ENCODE results near the gene MTG1. TPM values are rescaled to one million over a fixed set of nuclear protein-coding genes. Genes with fewer than 3 reads are reported as not detected.

The MTG1 gene
- total RNA-seq, 4 donors from 2014 or later: 28.7 to 65.7 (median 34.7) TPM

GRCh38 chr10:133453516-133454203, 59.7 kb downstream of the MTG1 start, which contains the start of gene SCART1:
Gene SCART1 (plus strand): TSS chr10:133453945. CDS start chr10:133453998, 53 bp downstream.
- peaks cover 0 to 24% (median 7%) of the 10 kb centered on the region in 4 donors for H3K9me3 ChIP-seq
- WGBS, 2 donors: 65 to 84% methylated on average over 6 of the region's 11 CpGs
- H3K4me3 ChIP-seq: no peak within 1 kb of the TSS
- H3K27me3 ChIP-seq: no peaks in the 10 kb centered on the region
- no peaks in the 10 kb centered on the region for H3K4me1 ChIP-seq
- no peak for DNase-seq (ENCODE audit: low spot score in 2 of 2)
- TF ChIP-seq CTCF (IDR thresholded peaks at IDR 0.05) (no peak), EP300 (IDR thresholded peaks at IDR 0.05) (no peak), POLR2A (IDR thresholded peaks at IDR 0.05) (no peak)
- H3K36me3 ChIP-seq: peaks cover 0 to 36% (median 0%) of the 10 kb centered on the region in 3 donors
- H3K27ac ChIP-seq: no peak within 1 kb of the TSS

- TF ChIP-seq EP300 (IDR thresholded peaks at IDR 0.05) (no peak), CTCF (IDR thresholded peaks at IDR 0.05) (no peak), POLR2A (IDR thresholded peaks at IDR 0.05) (no peak)
- peaks cover 0 to 24% (median 4%) of the 10 kb centered on the region in 4 donors for H3K9me3 ChIP-seq
- 83 to 91% methylated on average over 9 to 10 of the region's 10 CpGs for WGBS, 2 donors
- H3K27ac ChIP-seq: no peak overlapping the region
- no peak for DNase-seq (ENCODE audit: low spot score in 2 of 2)
- peaks cover 0 to 42% (median 0%) of the 10 kb centered on the region in 3 donors for H3K36me3 ChIP-seq
- H3K4me1 ChIP-seq: no peaks in the 10 kb centered on the region
- no peak overlapping the region for H3K4me3 ChIP-seq
- no peaks in the 10 kb centered on the region for H3K27me3 ChIP-seq
These were observed 60.4 kb downstream of the MTG1 start for GRCh38 chr10:133454204-133454893.

- TF ChIP-seq CTCF (IDR thresholded peaks at IDR 0.05) (no peak), POLR2A (IDR thresholded peaks at IDR 0.05) (no peak), EP300 (IDR thresholded peaks at IDR 0.05) (no peak)
- H3K9me3 ChIP-seq: peaks cover 0 to 25% (median 4%) of the 10 kb centered on the region in 4 donors
- H3K4me3 ChIP-seq: no peak overlapping the region
- DNase-seq (ENCODE audit: low spot score in 2 of 2): no peak
- WGBS, 2 donors: 72 to 74% methylated on average over 5 of the region's 5 CpGs
- H3K27me3 ChIP-seq: no peaks in the 10 kb centered on the region
- H3K36me3 ChIP-seq: peaks cover 0 to 51% (median 0%) of the 10 kb centered on the region in 3 donors
- H3K4me1 ChIP-seq: no peaks in the 10 kb centered on the region
- H3K27ac ChIP-seq: no peak overlapping the region
These were observed 61.2 kb downstream of the MTG1 start for GRCh38 chr10:133455196-133455595.

GRCh38 chr10:133455611-133456031, 61.7 kb downstream of the MTG1 start:
- H3K9me3 ChIP-seq: peaks cover 0 to 21% (median 4%) of the 10 kb centered on the region in 4 donors
- no peak overlapping the region for H3K4me3 ChIP-seq
- H3K36me3 ChIP-seq: peaks cover 0 to 51% (median 0%) of the 10 kb centered on the region in 3 donors
- H3K27me3 ChIP-seq: no peaks in the 10 kb centered on the region
- no peak for DNase-seq (ENCODE audit: low spot score in 2 of 2)
- no peak overlapping the region for H3K27ac ChIP-seq
- TF ChIP-seq POLR2A (IDR thresholded peaks at IDR 0.05): no peak
- TF ChIP-seq CTCF (IDR thresholded peaks at IDR 0.05): no peak
- TF ChIP-seq EP300 (IDR thresholded peaks at IDR 0.05): no peak
- no peaks in the 10 kb centered on the region for H3K4me1 ChIP-seq
- 85 to 88% methylated on average over 7 of the region's 7 CpGs for WGBS, 2 donors
